BJ (cell line): ENCODE measurements around the gene NF1. TPM values are rescaled to one million over a fixed set of nuclear protein-coding genes. Genes with fewer than 3 reads are reported as not detected.

Experiments used
- CTCF ChIA-PET: fragments of 350-600 bp; formaldehyde crosslinking; extraction: SDS; loops from one replicate; lab custom pipeline; 2021; ENCODE audit warnings: antibody characterized with exemption, inconsistent platforms; lab: Yijun Ruan, JAX
- POLR2A ChIA-PET: fragments of 300-600 bp; sonication (Branson Sonifier 250); formaldehyde crosslinking; extraction: SDS; loops from one replicate; lab custom pipeline; 2021; ENCODE audit warnings: antibody characterized with exemption; lab: Charles Lee
- DNase-seq: peaks from one replicate; pipeline ENCODE4 v3.0.0-alpha.2; 2011; ENCODE audit warnings: low read depth
- H3K27me3 ChIP-seq: 2 replicates; pipeline ENCODE4 v1.6.0; 2011; ENCODE audit warnings: low read length; ENCODE audit not compliant: control insufficient read depth, insufficient read depth
- H3K36me3 ChIP-seq: 2 replicates; pipeline ENCODE4 v1.5.1; 2011; ENCODE audit warnings: low read length; ENCODE audit not compliant: control insufficient read depth, insufficient read depth
- H3K4me3 ChIP-seq: 2 replicates; pipeline ENCODE4 v1.5.1; 2011; ENCODE audit warnings: low read depth, mild to moderate bottlenecking, control low read depth, low read length
- CTCF ChIP-seq: IDR thresholded peaks from 2 replicates; pipeline ENCODE4 v1.5.1; 2011; ENCODE audit warnings: low read depth, mild to moderate bottlenecking, control low read depth, inconsistent platforms, low read length, moderate library complexity; ENCODE audit not compliant: insufficient read depth
- polyA plus RNA-seq: library from polyadenylated mRNA; depleted of rRNA; stranded (reverse); fragments of >200 nt; gene quantifications from 2 replicates; pipeline ENCODE4 v1.2.3, GENCODE V29; 2011

Gene NF1
- polyA plus RNA-seq, 1 experiment: 29.3 TPM

GRCh38 chr17:31307640-31308039 lies 212.9 kb downstream of the NF1 start:
- no peaks in the 10 kb centered on the region for H3K27me3 ChIP-seq
- no peak overlapping the region for H3K4me3 ChIP-seq
- TF ChIP-seq CTCF: no peak
- CTCF ChIA-PET: interaction anchor here (1.3 kb wide), 1 partner anchor 11 kb away, joined by 3 read pairs; no protein-coding TSS in a partner anchor
- POLR2A ChIA-PET: no interaction called here
- DNase-seq: no peak
- peaks cover 1% of the 10 kb centered on the region; the same call in 1 of the 2 replicates for H3K36me3 ChIP-seq

DNA sequence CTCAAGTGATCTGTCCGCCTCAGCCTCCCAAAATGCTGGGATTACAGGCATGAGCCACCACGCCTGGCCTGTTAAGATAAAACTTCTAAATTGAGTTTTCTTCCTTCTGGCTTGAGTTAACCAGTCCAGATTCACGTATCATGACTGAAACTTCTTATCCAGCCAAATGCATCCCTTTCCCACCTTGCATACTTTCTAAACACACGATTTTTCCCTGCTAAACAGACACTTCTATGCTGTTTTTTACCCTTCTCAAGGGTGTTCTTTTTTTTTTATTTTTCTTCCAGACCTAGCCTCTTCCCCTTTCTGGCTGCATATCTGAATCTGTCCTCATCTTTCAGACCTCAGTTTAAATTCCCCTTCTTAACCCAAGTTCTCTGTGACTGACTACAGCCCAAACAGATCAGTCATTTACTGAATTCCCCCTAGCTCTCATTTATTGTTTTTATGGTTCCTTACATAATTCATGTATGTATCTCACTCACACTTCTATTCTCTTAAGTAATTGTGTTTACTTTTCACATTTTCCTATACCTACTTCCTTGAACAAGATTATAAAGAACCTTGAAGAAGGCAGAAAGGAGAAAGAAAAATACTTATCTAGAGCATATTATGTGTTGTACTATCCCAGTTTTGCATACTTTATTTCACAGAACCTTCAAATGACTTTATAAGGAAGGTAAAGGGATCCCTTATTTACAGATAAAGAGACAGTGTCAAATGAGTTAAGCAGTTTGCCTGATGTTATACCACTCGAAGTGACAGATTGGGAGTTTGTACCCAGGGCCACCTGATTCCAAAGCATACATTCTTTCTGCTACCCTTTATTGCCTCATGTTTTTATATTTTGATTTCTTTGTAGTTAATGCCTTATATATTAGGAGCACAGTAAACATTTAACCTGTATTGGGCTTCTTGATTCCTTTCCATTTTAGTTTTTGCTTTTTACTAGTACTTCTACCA lies 213.9 kb downstream of the NF1 start:
- no peak for TF ChIP-seq CTCF
- no peaks in the 10 kb centered on the region for H3K27me3 ChIP-seq
- H3K4me3 ChIP-seq: no peak overlapping the region
- DNase-seq: no peak
- ChIA-PET CTCF (no interaction called here), POLR2A (interaction anchor here (0.6 kb wide), 1 partner anchor 29 kb away, joined by 14 read pairs; no protein-coding TSS in a partner anchor)
- H3K36me3 ChIP-seq: peaks cover 1% of the 10 kb centered on the region; the same call in 1 of the 2 replicates

- Histone ChIP-seq H3K36me3 (peaks cover 1% of the 10 kb centered on the region; the same call in 1 of the 2 replicates), H3K4me3 (no peak overlapping the region), H3K27me3 (no peaks in the 10 kb centered on the region)
- TF ChIP-seq CTCF: no peak
- ChIA-PET POLR2A (no interaction called here), CTCF (no interaction called here)
- DNase-seq: no peak
Measured at GRCh38 chr17:31309556-31309955, 214.8 kb downstream of the NF1 start.

GRCh38 chr17:31310260-31310659 lies 215.5 kb downstream of the NF1 start:
- CTCF ChIA-PET: interaction anchor here (0.6 to 0.7 kb wide), 2 partner anchors 342 to 1107 kb away, joined by 3 to 7 read pairs; no protein-coding TSS in a partner anchor
- no peak for DNase-seq
- Histone ChIP-seq H3K36me3 (peaks cover 1% of the 10 kb centered on the region; the same call in 1 of the 2 replicates), H3K27me3 (no peaks in the 10 kb centered on the region), H3K4me3 (no peak overlapping the region)
- POLR2A ChIA-PET: no interaction called here
- no peak for TF ChIP-seq CTCF

- TF ChIP-seq CTCF: no peak
- H3K4me3 ChIP-seq: no peak overlapping the region
- H3K27me3 ChIP-seq: no peaks in the 10 kb centered on the region
- ChIA-PET CTCF (interaction anchor here (0.7 kb wide), 1 partner anchor 1107 kb away, joined by 3 read pairs; no protein-coding TSS in a partner anchor), POLR2A (no interaction called here)
- DNase-seq: no peak
- H3K36me3 ChIP-seq: peaks cover 1% of the 10 kb centered on the region; the same call in 1 of the 2 replicates
Measured at GRCh38 chr17:31310886-31311285, 216.1 kb downstream of the NF1 start.
